Measurements from ENCODE around the gene BOC. TPM values are rescaled to one million over a fixed set of nuclear protein-coding genes. Genes with fewer than 3 reads are reported as not detected.

The BOC gene
- total and polyA plus RNA-seq, 2 of the 8 experiments (the other 6 are each of a cell fraction or from before 2014, with no cell fraction given) = 6.9 to 9.3 TPM

GRCh38 chr3:113255100-113255853, 43.9 kb downstream of the BOC start:
- no peak overlapping the region for H3K4ac ChIP-seq (replicated peaks; ENCODE audit: insufficient read length, low read depth, low read length)
- no peak overlapping the region for H3K27ac ChIP-seq (ENCODE audit: low read depth, low read length)
- no peak overlapping the region for H4K8ac ChIP-seq (ENCODE audit: extremely low read depth, insufficient read depth, low read length)
- no peaks in the 10 kb centered on the region for H3K79me2 ChIP-seq (ENCODE audit: control insufficient read depth in 1 of 2, insufficient read depth in 2 of 2, low read length in 2 of 2)
- no peak overlapping the region for H2BK5ac ChIP-seq (ENCODE audit: low read depth, low read length)
- H3K14ac ChIP-seq (ENCODE audit: insufficient read length) = no peak overlapping the region
- ChIA-PET CTCF (ENCODE audit: partially characterized antibody) (interaction anchor here (0.8 to 5.6 kb wide), 18 partner anchors 8 to 141 kb away, joined by 3 to 63 read pairs (median 7); partner anchors contain the start of gene BOC), POLR2A (ENCODE audit: partially characterized antibody) (interaction anchor here (0.6 kb wide), 1 partner anchor 440 kb away, joined by 3 read pairs; no protein-coding TSS in a partner anchor)
- H3K4me3 ChIP-seq (ENCODE audit: extremely low read depth in 1 of 4, insufficient read depth in 2 of 4, low read depth in 3 of 4, low read length in 4 of 4) = no peak overlapping the region
- H3K79me1 ChIP-seq (ENCODE audit: low read depth, low read length) = no peaks in the 10 kb centered on the region
- no peak overlapping the region for H3K18ac ChIP-seq (ENCODE audit: extremely low read depth, low read length)
- H3K9ac ChIP-seq (replicated peaks in 1 of 4; ENCODE audit: extremely low read depth in 1 of 4, low read depth in 3 of 4, low read length in 3 of 4) = no peak overlapping the region
- H2BK12ac ChIP-seq (ENCODE audit: low read depth, low read length) = no peak overlapping the region; the same call in 1 of the 2 replicates
- peaks cover 0 to 5% (median 4%) of the 10 kb centered on the region in 4 experiments; a peak in 4 of 7 replicates for H3K4me1 ChIP-seq (replicated peaks in 1 of 4; ENCODE audit: control insufficient read depth in 3 of 4, insufficient read depth in 4 of 4, low read length in 3 of 4)
- no peak for DNase-seq (ENCODE audit: low read depth in 1 of 2, low spot score in 2 of 2)
- H3K36me3 ChIP-seq (ENCODE audit: control insufficient read depth in 2 of 4, insufficient read depth in 4 of 4, low read length in 3 of 4) = peaks cover 0 to 7% (median 2%) of the 10 kb centered on the region in 4 experiments; a peak in 2 of 8 replicates
- H4K5ac ChIP-seq (ENCODE audit: insufficient read length, low read depth, low read length) = no peak overlapping the region
- H3K56ac ChIP-seq (replicated peaks; ENCODE audit: insufficient read length, low read depth, low read length) = no peak overlapping the region
- no peaks in the 10 kb centered on the region for H3K9me3 ChIP-seq (ENCODE audit: insufficient read depth in 2 of 2, low read depth in 1 of 2, low read length in 1 of 2)
- peak overlapping the region; percentile 59 for H4K91ac ChIP-seq (replicated peaks; ENCODE audit: insufficient read length, low read length)
- 0 out of 2 replicates have a peak overlapping the region, but pooled peaks have one; percentile 73 for H2BK20ac ChIP-seq (ENCODE audit: low read length)
- H2AFZ ChIP-seq (ENCODE audit: low read length) = no peak overlapping the region
- WGBS, 2 experiments (ENCODE audit: extremely low coverage in 1 of 2, insufficient coverage in 1 of 2, insufficient read length in 1 of 2, insufficient replicate concordance in 2 of 2, low coverage in 1 of 2, low lambda C conversion rate in 2 of 2, missing lambda C conversion rate in 1 of 2) = 82% methylated on average over 7 of the region's 7 CpGs; no CpG with 5 or more reads in 1 of the 2 experiments
- no peak overlapping the region for H3K4me2 ChIP-seq (ENCODE audit: insufficient read depth in 1 of 2, low read depth in 2 of 2, low read length in 2 of 2)
- no peak overlapping the region for H2BK120ac ChIP-seq (replicated peaks; ENCODE audit: low read depth, low read length)
- no peak overlapping the region for H2BK15ac ChIP-seq (ENCODE audit: low read length)
- H3K23me2 ChIP-seq (ENCODE audit: low read depth, low read length) = no peaks in the 10 kb centered on the region
- H3K27me3 ChIP-seq (replicated peaks in 1 of 4; ENCODE audit: control insufficient read depth in 3 of 4, extremely low read depth in 1 of 4, insufficient read depth in 3 of 4, low read length in 3 of 4) = no peaks in the 10 kb centered on the region
- FAIRE-seq = peak; percentile 24
- H2AK5ac ChIP-seq (ENCODE audit: low read depth, low read length) = no peak overlapping the region
- H3K23ac ChIP-seq (ENCODE audit: insufficient read length) = no peak overlapping the region
- H4K20me1 ChIP-seq (replicated peaks in 1 of 2; ENCODE audit: control insufficient read depth in 1 of 2, insufficient read depth in 2 of 2, low read length in 2 of 2) = peaks cover 0 to 2% of the 10 kb centered on the region in 2 experiments
- TF ChIP-seq CTCF (IDR thresholded peaks at IDR 0.05; ENCODE audit: control extremely low read depth in 1 of 3, insufficient read depth in 1 of 3, low read depth in 1 of 3, low read length in 3 of 3) (peak; percentile 44 to 47 (median 45)), TEAD4 (IDR thresholded peaks at IDR 0.05; ENCODE audit: low read depth, low read length) (no peak), RAD21 (IDR thresholded peaks at IDR 0.05 in 1 of 2, conservative IDR thresholded peaks at IDR 0.05 in 1 of 2; ENCODE audit: low read depth in 2 of 2, low read length in 2 of 2) (peak; percentile 19 to 49; a peak in 3 of 4 replicates), CREB1 (IDR thresholded peaks at IDR 0.05) (no peak), NANOG (IDR thresholded peaks at IDR 0.05; ENCODE audit: insufficient read depth, low read depth, low read length, poor library complexity, severe bottlenecking) (no peak), SP1 (IDR thresholded peaks at IDR 0.05; ENCODE audit: low read depth, low read length) (no peak), RBBP5 (IDR thresholded peaks at IDR 0.05; ENCODE audit: borderline replicate concordance, low read depth, low read length) (no peak), BCL11A (IDR thresholded peaks at IDR 0.05; ENCODE audit: low read depth in 2 of 2, low read length in 2 of 2) (no peak), JUN (IDR thresholded peaks at IDR 0.05; ENCODE audit: low read depth, low read length) (no peak)
